Measurements from ENCODE around the gene OBSCN. TPM values are rescaled to one million over a fixed set of nuclear protein-coding genes. Genes with fewer than 3 reads are reported as not detected.

OBSCN gene
- total RNA-seq, 1 experiment from 2014 or later, result 5.6 TPM

DNA sequence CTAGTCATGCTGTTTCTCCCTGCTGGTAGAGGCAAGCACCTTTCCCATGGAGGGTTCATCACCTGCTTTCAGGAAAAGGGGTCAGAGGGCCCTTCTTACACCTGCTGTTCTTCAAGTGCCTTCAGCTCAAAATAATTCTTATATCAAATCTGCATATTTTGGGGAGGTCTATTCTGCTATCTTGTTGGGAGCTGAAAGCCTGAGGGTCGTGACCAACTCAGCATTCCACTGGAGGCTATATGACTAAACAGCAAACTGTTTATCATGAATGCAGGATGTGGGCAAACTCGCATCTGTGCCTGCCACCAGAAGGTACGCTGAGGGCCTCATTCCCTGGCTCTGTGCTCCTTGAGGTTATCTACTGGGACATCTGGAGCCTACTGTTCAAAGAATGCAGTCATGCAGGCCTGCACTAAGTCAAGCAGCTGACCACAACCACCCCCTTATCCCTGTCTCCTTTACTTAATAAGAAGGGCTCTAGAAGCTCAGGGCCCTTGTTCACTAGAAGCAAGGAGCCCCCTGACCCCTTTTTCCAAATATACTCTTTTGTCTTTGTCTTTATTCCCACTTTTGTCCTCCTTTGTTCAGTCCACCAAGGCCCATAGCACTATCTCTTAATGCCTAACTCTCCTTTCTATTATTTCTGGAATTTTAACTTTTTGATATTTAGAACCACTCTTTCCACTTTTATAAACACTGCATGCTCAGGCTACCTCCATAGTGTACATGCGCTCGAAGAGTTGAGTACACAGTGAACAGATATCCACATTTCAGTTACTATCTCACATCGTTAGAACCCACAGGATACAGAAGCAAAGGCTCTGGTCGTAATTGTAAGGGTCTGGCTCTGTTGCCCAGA lies 213.4 kb downstream of the OBSCN start:
- Mint-ChIP-seq H3K27me3 (ENCODE audit: insufficient read depth, unreplicated experiment) (no peaks in the 10 kb centered on the region), H3K27ac (ENCODE audit: unreplicated experiment) (no peak overlapping the region), H3K9me3 (ENCODE audit: unreplicated experiment) (peaks cover 13% of the 10 kb centered on the region), H3K36me3 (ENCODE audit: insufficient read depth, unreplicated experiment) (peaks cover 11% of the 10 kb centered on the region), H3K4me3 (ENCODE audit: unreplicated experiment) (no peak overlapping the region), H3K4me1 (ENCODE audit: low read depth, unreplicated experiment) (peaks cover 33% of the 10 kb centered on the region)
- CTCF ChIA-PET, result no interaction called here
- no peaks in the 10 kb centered on the region for H3K27me3 ChIP-seq (replicated peaks; ENCODE audit: control insufficient read depth, insufficient read depth, low read length)
- TF ChIP-seq, protein P1, sequence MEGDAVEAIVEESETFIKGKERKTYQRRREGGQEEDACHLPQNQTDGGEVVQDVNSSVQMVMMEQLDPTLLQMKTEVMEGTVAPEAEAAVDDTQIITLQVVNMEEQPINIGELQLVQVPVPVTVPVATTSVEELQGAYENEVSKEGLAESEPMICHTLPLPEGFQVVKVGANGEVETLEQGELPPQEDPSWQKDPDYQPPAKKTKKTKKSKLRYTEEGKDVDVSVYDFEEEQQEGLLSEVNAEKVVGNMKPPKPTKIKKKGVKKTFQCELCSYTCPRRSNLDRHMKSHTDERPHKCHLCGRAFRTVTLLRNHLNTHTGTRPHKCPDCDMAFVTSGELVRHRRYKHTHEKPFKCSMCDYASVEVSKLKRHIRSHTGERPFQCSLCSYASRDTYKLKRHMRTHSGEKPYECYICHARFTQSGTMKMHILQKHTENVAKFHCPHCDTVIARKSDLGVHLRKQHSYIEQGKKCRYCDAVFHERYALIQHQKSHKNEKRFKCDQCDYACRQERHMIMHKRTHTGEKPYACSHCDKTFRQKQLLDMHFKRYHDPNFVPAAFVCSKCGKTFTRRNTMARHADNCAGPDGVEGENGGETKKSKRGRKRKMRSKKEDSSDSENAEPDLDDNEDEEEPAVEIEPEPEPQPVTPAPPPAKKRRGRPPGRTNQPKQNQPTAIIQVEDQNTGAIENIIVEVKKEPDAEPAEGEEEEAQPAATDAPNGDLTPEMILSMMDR (IDR thresholded peaks at IDR 0.05; ENCODE audit: insufficient read depth in 1 of 2, low read depth in 1 of 2, low read length in 1 of 2, severe bottlenecking in 1 of 2, unreplicated experiment in 1 of 2), result no peak
- no peaks in the 10 kb centered on the region for H3K36me3 ChIP-seq (ENCODE audit: control insufficient read depth, insufficient read depth, low read length)
- H3K4me3 ChIP-seq (ENCODE audit: low read depth, low read length), result no peak overlapping the region
- H3K4me1 ChIP-seq, result peaks cover 24% of the 10 kb centered on the region
- 0 out of 2 replicates have a peak, but pooled peaks cover 5% of the 10 kb centered on the region for H3K9me3 ChIP-seq
- intact Hi-C loops (cut with micrococcal nuclease; ENCODE audit: unreplicated experiment), result no loop called here
- BruUV-seq (replicated peaks), result no TSS peak
- DNase-seq, result no peak
- POLR2A ChIA-PET, result interaction anchor here (1.9 kb wide), 1 partner anchor 15 kb away, joined by 4 read pairs; the partner anchor contains the start of gene TRIM11

DNA sequence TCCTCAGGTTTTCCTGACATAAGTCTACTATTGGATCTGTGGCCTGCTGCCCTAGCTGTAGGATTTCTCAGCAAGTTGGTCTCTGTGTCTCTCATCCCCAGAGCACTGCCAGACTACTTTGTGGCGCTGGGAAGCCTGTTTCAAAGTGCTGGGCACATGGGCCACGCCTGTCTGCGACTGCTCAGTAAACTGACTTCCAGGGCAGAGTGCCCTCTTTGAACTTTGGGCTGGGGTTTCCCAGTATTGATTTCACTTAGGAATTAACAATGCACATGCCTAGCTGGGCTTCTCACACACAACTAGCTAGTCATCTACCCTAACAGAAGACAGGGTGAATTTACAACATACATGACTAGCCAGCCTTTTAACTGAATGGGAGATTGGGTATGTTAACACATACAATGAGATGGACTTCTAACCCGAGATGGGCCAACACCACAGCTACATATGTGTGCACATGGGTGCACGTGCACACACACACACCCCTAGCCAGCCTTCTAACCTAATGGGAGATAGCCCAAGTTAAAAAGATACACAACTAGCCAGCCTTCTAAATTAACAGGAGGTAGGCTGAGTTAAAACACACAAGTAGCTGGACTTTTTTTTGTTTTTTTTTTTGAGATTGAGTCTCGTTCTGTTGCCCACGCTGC lies 215.7 kb downstream of the OBSCN start:
- no peaks in the 10 kb centered on the region for H3K36me3 ChIP-seq (ENCODE audit: control insufficient read depth, insufficient read depth, low read length)
- Mint-ChIP-seq H3K27ac (ENCODE audit: unreplicated experiment) (no peak overlapping the region), H3K4me3 (ENCODE audit: unreplicated experiment) (no peak overlapping the region), H3K4me1 (ENCODE audit: low read depth, unreplicated experiment) (peaks cover 23% of the 10 kb centered on the region), H3K27me3 (ENCODE audit: insufficient read depth, unreplicated experiment) (no peaks in the 10 kb centered on the region), H3K9me3 (ENCODE audit: unreplicated experiment) (peaks cover 13% of the 10 kb centered on the region), H3K36me3 (ENCODE audit: insufficient read depth, unreplicated experiment) (peaks cover 4% of the 10 kb centered on the region)
- intact Hi-C loops (cut with micrococcal nuclease; ENCODE audit: unreplicated experiment), result no loop called here
- ChIA-PET CTCF (no interaction called here), POLR2A (interaction anchor here (1.2 kb wide), 1 partner anchor 10 kb away, joined by 3 read pairs; no protein-coding TSS in a partner anchor)
- BruUV-seq (replicated peaks), result no TSS peak
- no peak for DNase-seq
- H3K27me3 ChIP-seq (replicated peaks; ENCODE audit: control insufficient read depth, insufficient read depth, low read length), result no peaks in the 10 kb centered on the region
- H3K4me1 ChIP-seq, result peaks cover 14% of the 10 kb centered on the region
- TF ChIP-seq, protein P1 (IDR thresholded peaks at IDR 0.05; ENCODE audit: insufficient read depth in 1 of 2, low read depth in 1 of 2, low read length in 1 of 2, severe bottlenecking in 1 of 2, unreplicated experiment in 1 of 2), result no peak
- no peak overlapping the region for H3K4me3 ChIP-seq (ENCODE audit: low read depth, low read length)
- 0 out of 2 replicates have a peak, but pooled peaks cover 5% of the 10 kb centered on the region for H3K9me3 ChIP-seq
